GM19035 (cell line): ENCODE data around the gene NDUFAF8.

Source experiments
- ATAC-seq: cut with Tn5 transposase; IDR thresholded peaks from one replicate; pipeline ENCODE4 v1.9.1; 2021; ENCODE audit not compliant: unreplicated experiment

Gene NDUFAF8

DNA sequence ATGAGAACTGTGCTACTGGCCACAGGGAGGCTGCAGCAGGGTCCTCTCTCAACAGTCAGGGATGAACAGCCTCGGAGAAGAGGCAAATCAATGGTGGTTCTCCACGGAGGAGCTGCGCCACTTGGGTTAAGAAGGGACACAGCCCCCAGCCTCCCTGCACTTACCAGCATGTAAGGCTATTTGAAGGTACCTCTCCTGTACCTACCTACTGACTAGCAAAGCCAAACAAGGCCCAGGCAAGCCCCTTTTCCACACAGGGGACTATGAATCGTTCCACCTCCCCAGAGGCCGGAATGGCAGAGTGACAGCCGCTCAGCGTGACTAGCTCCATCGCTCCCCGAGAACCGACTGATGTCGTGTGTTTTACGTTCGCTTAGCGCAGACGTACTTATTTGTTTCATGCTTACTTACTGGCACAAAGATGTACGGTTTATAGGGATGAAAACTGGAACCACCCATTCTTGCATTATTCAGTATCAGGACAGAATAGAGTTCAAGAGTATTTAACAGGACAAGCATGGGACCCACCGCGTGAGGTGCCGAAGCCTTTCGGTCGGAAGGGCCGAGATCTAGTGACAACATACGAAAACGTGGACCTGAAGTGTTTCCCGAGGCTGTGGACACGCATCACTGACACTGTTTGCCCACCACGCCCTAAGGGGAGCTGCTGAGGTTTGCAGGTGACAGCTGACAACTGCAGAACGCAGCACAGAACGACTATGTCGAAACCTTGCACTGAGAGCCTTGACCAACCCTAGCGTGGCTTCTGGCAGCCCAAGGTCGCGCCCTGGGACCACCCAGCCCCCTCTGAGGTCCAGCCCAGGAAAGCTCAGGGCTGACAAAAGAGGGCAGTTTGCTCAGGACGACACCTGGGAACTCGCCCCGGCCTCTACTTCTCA lies 1.3 kb upstream of the NDUFAF8 start:
- ATAC-seq = no peak

DNA sequence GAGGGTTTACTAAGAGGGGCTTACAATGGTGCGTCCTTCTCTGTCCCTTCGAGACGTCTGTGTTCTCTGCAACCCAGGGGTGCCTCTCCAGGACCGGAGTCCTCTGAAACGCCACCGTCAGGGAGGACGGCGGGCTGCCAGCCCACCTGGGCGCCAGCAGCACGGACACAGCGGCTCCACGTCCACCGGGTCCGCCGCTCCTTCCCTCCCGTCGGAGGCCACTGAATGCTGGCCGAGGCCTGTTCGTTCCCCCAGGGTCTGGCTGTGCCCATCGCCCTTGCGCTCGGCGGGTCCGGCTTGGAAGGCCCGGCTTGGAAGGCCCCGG lies 666 bp upstream of the NDUFAF8 start:
- ATAC-seq = peak; percentile 5

GRCh38 chr17:81239714-81240555 lies 817 bp downstream of the NDUFAF8 start:
- ATAC-seq = no peak

GRCh38 chr17:81240761-81241160 lies 1.6 kb downstream of the NDUFAF8 start:
- ATAC-seq = no peak

- ATAC-seq = no peak
These were observed 2.1 kb downstream of the NDUFAF8 start for GRCh38 chr17:81241203-81241602.

- ATAC-seq = no peak
These were observed 2.7 kb downstream of the NDUFAF8 start for GRCh38 chr17:81241648-81242420.

DNA sequence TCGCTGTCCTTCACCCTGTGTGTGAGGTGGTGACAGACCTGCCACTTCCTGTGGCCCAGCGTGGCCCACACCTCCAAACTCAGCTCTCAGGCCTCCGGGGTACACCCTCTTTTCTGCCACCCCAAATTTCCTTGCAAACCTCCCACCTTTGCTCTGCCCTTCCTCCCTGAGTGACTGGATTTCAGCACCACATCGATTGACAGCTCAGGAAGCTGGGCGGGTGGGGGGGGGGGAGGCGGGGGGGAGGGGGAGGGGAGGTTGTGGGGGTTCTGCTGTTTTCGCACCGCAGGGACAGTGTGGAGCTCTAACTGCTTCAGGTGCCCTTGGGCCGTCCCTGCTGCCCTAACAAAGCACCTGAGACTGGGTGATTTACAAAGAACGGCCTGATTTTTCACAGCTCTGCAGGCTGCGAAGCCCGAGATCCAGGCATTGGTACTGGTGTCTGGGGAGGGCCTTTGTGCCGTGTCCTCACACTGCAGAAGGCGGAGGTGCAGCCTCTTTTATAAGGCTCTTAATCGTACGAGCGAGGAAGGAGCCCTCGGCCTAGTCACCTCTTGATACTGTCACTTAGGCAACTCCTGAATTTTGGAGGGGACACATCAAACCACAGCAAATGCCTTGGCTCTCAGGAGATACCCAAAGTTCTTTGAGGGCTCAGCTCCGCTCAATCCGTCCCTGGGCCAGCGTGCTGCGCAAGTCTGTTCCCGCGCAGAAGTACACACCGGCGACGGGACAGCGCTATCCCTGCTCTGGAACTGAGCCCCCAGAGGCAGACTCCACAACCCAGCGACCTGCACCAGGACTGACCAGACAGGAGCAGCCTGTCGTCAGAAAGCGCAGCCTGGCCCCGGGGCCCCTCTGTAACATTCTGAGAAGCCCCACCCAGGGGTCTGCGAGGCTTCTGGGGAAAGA lies 3.6 kb downstream of the NDUFAF8 start:
- ATAC-seq = no peak

DNA sequence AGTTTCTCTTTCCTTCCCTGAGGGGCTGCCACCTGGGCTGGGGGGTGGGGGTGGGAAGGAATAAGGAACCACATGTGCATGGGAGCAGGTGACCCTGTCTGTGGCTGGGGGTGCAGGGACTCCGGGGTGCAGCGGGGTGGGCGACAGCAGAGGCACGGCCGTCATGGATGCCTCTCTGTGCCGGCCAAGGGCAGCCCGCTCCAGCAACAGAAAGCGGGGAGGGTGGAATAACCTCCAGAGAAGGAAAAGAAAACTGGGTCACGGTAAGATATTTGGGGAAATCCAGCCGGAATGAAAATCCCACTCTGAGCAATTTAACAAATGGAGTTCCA lies 4.2 kb downstream of the NDUFAF8 start:
- no peak for ATAC-seq

DNA sequence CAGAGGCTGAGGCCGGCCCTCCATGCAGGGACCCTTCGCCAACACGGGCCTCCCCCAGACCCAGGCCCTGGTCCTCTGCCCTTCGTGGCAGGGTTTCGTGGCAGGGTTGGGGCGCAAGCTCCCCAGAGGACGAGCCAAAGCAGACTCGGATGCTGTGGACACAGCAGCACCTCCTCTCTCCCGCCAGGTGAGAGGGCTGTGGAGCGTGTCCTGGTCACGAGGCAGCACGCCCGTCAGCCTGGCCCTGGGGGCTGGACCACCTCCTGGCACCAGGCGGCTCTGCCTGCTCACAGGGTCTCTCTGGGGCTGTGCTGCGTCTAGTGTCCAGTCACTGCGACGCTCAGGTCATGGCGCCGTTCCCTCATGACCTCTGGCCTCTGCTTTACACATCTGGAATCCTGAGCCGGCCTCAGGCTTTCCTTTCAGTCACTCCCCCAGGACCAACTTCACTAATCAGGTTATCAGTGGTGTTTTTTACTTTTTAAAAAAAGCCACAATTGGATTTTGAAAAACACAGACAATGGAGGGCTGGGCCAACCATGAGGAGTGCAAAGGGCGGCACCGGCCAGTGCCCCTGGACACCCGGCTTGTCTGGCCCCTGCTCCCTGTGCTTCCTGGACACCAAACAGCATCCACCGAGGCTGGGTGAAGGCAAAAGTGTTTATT lies 5.4 kb downstream of the NDUFAF8 start:
- ATAC-seq = no peak

GRCh38 chr17:81245024-81245664 lies 6.0 kb downstream of the NDUFAF8 start:
- no peak for ATAC-seq

- no peak for ATAC-seq
These were observed 6.7 kb downstream of the NDUFAF8 start for GRCh38 chr17:81245665-81246342.

- no peak for ATAC-seq
These were observed 7.2 kb downstream of the NDUFAF8 start for GRCh38 chr17:81246343-81246670.

- ATAC-seq = no peak
These were observed 7.7 kb downstream of the NDUFAF8 start for GRCh38 chr17:81246679-81247338.

GRCh38 chr17:81247339-81247990 lies 8.3 kb downstream of the NDUFAF8 start:
- ATAC-seq = no peak

DNA sequence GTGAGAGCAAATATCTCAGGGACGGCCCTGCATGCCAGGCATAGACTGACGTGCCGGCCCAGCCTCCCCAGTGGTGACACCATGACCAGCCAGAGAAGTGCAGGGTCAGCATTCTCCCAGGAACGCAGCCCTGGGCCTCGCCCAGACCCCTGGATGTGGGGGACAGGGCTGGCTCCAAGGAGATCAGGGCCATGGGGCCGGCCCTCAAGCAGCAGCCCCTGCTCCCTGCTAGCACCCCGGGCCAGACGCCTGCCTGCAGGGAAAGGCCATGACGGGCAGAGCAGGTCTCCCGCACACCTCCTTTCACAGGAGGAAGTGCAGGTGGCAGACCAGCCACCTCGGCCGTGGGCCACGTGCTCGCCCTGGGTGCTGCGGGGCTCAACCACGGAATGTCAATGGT lies 9.5 kb downstream of the NDUFAF8 start:
- ATAC-seq = no peak

DNA sequence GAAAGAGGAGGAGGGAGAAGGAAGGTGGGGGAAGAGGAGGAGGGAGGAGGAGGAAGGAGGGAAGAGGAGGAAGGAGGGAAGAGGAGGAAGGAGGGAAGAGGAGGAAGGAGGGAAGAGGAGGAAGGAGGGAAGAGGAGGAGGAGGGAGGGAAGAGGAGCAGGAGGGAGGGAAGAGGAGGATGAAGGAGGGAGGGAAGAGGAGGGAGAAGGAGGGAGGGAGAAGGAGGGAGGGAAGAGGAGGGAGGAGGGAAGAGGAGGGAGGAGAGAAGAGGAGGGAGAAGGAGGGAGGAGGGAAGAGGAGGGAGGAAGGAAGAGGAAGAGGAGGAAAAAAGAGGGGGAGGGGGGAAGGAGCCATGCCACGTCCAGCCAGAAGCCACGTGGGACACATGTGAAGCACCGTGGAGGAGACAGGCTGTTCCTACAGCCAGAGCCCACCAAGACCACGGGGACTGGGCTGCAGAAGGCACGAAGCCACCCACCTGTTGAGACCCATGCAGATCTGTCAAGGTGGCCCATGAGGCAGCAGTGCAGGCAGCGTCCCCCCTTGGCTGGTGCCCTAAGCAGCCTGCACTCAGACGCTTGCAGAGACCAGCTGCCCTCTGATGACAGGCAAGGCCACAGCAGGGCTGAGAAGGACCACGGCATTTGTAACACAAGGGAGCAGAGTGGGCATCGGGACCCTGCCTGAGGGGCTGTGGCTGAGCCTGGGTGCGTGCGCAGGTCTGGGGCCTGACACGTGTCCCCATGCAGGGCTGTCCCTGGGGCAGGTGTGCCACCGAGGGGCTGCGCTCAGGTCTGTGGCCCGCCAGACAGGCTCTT lies 10.3 kb downstream of the NDUFAF8 start:
- no peak for ATAC-seq
